Lower lobe of right lung (tissue), 2 donors: ENCODE measurements around the gene SPIRE1. TPM values are rescaled to one million over a fixed set of nuclear protein-coding genes. Genes with fewer than 3 reads are reported as not detected.

ENCODE experiments used
- ATAC-seq, 2 donors: fragments of 200-7000 bp; cut with Tn5 transposase; one replicate each; pipeline ENCODE4 v1.9.1; 2020 to 2022; ENCODE audit warnings: mild to moderate bottlenecking in 2 of 2, moderate library complexity in 2 of 2
- DNase-seq: peaks from one replicate; pipeline ENCODE4 v3.0.0-alpha.2; 2020
- H3K27ac ChIP-seq: fragments of 200-600 bp; one replicate; pipeline ENCODE4 v1.8.0; 2022
- H3K27me3 ChIP-seq: fragments of 200-600 bp; one replicate; pipeline ENCODE4 v1.8.0; 2022; ENCODE audit warnings: low read depth
- H3K36me3 ChIP-seq: fragments of 200-600 bp; one replicate; pipeline ENCODE4 v1.8.0; 2022; ENCODE audit warnings: mild to moderate bottlenecking
- H3K4me1 ChIP-seq: fragments of 200-600 bp; one replicate; pipeline ENCODE4 v1.8.0; 2022
- H3K4me3 ChIP-seq: fragments of 200-600 bp; one replicate; pipeline ENCODE4 v1.8.0; 2022; ENCODE audit warnings: mild to moderate bottlenecking
- H3K9me3 ChIP-seq: fragments of 200-600 bp; one replicate; pipeline ENCODE4 v1.8.0; 2022
- intact Hi-C: fragments of 100-400 bp; cut with DNase I; formaldehyde crosslinking; loops from one replicate; pipeline ENCODE4 v1.11.0; 2022
- total RNA-seq: library from RNA; stranded (reverse); fragmentation: NEBNext Ultra II Directional; extraction: Animal tissue kit (Norgen Biotek cat#: 25700); gene quantifications from one replicate; pipeline ENCODE4 v1.2.1, GENCODE V29; 2021
- TF ChIP-seq, protein P1 (sequence below): fragments of 200-600 bp; IDR thresholded peaks from one replicate; pipeline ENCODE4 v1.8.0; 2022; ENCODE audit warnings: antibody characterized with exemption, mild to moderate bottlenecking
- donor health status: DM: no; HTN: yes; CAD: no; lungs with severe emphysema.

SPIRE1 gene
- total RNA-seq, 1 donor from 2014 or later = 42.1 TPM

DNA sequence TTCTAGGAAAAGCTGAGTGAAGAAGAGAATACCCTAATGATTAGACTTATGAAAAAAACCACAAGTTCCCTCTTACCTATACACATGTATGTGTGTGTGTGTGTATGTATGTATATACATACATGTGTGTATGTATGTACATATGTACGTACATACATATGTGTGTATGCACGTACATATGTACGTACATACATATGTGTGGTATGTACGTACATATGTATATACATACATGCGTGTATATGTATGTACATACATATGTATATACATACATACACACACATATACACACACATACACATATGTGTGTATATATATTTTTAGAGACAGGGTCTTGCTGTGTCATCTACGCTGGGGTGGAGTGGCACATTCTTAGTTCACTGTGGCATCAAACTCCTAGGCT lies 196.6 kb downstream of the SPIRE1 start:
- peaks cover 55% of the 10 kb centered on the region for H3K36me3 ChIP-seq
- TF ChIP-seq, protein P1, sequence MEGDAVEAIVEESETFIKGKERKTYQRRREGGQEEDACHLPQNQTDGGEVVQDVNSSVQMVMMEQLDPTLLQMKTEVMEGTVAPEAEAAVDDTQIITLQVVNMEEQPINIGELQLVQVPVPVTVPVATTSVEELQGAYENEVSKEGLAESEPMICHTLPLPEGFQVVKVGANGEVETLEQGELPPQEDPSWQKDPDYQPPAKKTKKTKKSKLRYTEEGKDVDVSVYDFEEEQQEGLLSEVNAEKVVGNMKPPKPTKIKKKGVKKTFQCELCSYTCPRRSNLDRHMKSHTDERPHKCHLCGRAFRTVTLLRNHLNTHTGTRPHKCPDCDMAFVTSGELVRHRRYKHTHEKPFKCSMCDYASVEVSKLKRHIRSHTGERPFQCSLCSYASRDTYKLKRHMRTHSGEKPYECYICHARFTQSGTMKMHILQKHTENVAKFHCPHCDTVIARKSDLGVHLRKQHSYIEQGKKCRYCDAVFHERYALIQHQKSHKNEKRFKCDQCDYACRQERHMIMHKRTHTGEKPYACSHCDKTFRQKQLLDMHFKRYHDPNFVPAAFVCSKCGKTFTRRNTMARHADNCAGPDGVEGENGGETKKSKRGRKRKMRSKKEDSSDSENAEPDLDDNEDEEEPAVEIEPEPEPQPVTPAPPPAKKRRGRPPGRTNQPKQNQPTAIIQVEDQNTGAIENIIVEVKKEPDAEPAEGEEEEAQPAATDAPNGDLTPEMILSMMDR = no peak
- intact Hi-C loops = no loop called here
- no peaks in the 10 kb centered on the region for H3K27me3 ChIP-seq
- no peak overlapping the region for H3K4me3 ChIP-seq
- H3K9me3 ChIP-seq = no peaks in the 10 kb centered on the region
- DNase-seq (no peak), ATAC-seq (no peak)
- H3K27ac ChIP-seq = no peak overlapping the region
- no peaks in the 10 kb centered on the region for H3K4me1 ChIP-seq

DNA sequence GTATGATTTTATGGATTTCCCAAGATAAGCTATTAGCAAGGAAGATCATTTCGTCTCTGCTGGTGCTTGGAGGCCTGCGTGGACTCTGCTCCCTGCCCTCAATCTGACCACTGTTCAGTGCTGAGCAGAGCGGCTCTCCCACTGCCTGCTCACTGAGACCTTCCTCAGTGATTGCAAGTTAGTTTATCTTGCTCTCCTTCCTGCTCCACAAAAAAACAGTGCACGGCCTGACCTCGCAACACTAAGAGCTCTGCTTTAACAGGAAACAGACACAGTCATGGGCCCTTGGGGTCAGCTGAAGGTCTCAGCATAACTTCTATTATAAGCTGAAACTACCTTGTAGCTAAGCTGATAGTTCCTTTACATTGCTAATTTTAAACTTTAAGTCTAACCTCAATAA lies 197.0 kb downstream of the SPIRE1 start:
- no peak overlapping the region for H3K4me3 ChIP-seq
- TF ChIP-seq, protein P1 = no peak
- DNase-seq = no peak
- no peak for ATAC-seq
- intact Hi-C loops = no loop called here
- H3K27me3 ChIP-seq = no peaks in the 10 kb centered on the region
- peaks cover 55% of the 10 kb centered on the region for H3K36me3 ChIP-seq
- no peak overlapping the region for H3K27ac ChIP-seq
- H3K9me3 ChIP-seq = no peaks in the 10 kb centered on the region
- no peaks in the 10 kb centered on the region for H3K4me1 ChIP-seq

DNA sequence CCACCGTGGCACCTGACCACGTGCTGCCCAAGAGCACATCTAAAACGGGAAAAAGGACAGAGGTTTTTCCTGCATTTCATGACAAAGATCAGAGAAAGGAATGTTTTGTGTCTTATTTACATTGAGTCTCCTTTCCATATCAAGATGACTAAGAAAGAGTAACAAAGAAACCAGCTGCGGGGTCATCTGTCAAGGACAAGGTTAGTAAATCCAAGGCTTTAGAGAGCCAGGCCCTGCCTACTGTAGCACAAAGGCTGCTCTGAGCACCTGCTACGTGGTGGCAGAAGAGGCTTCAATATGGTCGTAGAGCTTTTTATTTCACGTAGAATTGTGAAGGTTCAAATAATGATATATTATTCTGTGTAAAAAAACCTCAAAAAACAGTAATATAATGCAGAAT lies 199.1 kb downstream of the SPIRE1 start:
- no peaks in the 10 kb centered on the region for H3K4me1 ChIP-seq
- DNase-seq (no peak), ATAC-seq (no peak)
- TF ChIP-seq, protein P1 = no peak
- no peak overlapping the region for H3K4me3 ChIP-seq
- H3K27me3 ChIP-seq = no peaks in the 10 kb centered on the region
- H3K9me3 ChIP-seq = no peaks in the 10 kb centered on the region
- peaks cover 46% of the 10 kb centered on the region for H3K36me3 ChIP-seq
- intact Hi-C loops = no loop called here
- H3K27ac ChIP-seq = no peak overlapping the region

DNA sequence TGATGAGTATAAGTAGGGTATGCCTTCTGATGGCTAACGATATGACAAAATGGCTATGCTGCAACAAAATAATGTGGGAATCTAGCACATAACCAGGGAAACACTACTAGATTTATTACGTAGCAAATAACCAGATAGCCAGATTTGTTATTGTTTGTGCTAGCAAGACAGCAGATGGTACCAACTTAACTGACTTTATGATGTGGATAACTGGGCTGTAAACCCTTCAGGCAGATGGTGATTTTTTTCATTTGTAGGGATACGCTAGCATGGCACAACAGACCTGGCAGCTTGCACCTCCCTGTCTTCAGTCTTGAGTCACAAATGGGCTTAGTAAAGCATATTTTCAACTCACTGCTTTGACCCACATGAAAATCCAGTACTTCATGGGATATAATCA lies 201.5 kb downstream of the SPIRE1 start:
- TF ChIP-seq, protein P1 = no peak
- H3K4me1 ChIP-seq = no peaks in the 10 kb centered on the region
- no peak for DNase-seq
- H3K4me3 ChIP-seq = no peak overlapping the region
- intact Hi-C loops = no loop called here
- peaks cover 51% of the 10 kb centered on the region for H3K36me3 ChIP-seq
- ATAC-seq = no peak
- no peaks in the 10 kb centered on the region for H3K27me3 ChIP-seq
- H3K9me3 ChIP-seq = no peaks in the 10 kb centered on the region
- no peak overlapping the region for H3K27ac ChIP-seq

DNA sequence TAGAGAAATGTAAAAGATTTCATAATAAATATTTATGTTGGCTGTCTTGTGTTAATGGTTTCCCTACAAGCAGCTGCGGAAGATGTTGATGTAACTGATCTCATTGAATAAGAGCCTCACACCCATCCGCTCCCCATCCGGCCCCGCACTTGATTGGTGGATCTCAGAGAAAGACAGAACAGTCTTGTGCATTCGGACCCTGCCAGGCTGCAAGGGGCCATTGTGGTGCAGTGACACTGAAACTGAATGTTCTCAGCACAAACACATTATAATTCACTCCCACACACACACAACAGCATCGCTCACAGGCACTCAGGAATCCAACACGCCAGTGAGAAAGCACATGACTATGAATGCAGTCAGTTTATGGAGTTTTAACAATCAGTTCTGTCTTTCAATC lies 202.4 kb downstream of the SPIRE1 start:
- intact Hi-C loops = no loop called here
- DNase-seq = no peak
- no peak for ATAC-seq
- Histone ChIP-seq H3K4me3 (no peak overlapping the region), H3K27me3 (no peaks in the 10 kb centered on the region), H3K36me3 (peaks cover 51% of the 10 kb centered on the region), H3K27ac (no peak overlapping the region), H3K9me3 (no peaks in the 10 kb centered on the region), H3K4me1 (no peaks in the 10 kb centered on the region)
- TF ChIP-seq, protein P1 = no peak

DNA sequence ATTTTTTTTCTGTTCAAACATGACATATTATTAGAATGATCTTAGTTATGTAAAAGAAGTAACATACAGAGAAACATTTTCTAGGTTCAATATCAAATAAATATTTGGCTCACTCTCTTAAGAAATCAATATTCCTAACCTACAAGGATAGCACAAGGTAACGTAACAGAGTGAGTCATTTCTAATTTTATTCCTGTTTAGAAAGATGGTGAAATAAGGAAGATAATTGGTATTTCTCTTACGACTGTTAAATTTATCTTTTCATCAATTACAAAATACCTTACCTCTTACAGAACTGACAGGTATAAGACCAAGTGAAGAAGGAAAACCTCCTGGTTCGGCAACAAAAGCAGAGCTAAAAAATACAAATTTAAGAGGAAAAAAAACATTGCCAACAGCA lies 205.1 kb downstream of the SPIRE1 start:
- Histone ChIP-seq H3K36me3 (peaks cover 54% of the 10 kb centered on the region), H3K27me3 (no peaks in the 10 kb centered on the region), H3K4me3 (no peak overlapping the region), H3K9me3 (no peaks in the 10 kb centered on the region), H3K4me1 (no peaks in the 10 kb centered on the region), H3K27ac (no peak overlapping the region)
- ATAC-seq = no peak
- no peak for DNase-seq
- intact Hi-C loops = no loop called here
- TF ChIP-seq, protein P1 = no peak
